Nucleus accumbens (tissue), 56 donors: ENCODE results near the gene PROSER2.

ENCODE experiments used
- DNase-seq, 56 donors: peaks; one replicate each; lab custom pipeline; 2025; lab: John Stamatoyannopoulos, UW

PROSER2 gene

GRCh38 chr10:11898372-11899066 is 75.4 kb downstream of the PROSER2 start:
- DNase-seq, result no peak

DNA sequence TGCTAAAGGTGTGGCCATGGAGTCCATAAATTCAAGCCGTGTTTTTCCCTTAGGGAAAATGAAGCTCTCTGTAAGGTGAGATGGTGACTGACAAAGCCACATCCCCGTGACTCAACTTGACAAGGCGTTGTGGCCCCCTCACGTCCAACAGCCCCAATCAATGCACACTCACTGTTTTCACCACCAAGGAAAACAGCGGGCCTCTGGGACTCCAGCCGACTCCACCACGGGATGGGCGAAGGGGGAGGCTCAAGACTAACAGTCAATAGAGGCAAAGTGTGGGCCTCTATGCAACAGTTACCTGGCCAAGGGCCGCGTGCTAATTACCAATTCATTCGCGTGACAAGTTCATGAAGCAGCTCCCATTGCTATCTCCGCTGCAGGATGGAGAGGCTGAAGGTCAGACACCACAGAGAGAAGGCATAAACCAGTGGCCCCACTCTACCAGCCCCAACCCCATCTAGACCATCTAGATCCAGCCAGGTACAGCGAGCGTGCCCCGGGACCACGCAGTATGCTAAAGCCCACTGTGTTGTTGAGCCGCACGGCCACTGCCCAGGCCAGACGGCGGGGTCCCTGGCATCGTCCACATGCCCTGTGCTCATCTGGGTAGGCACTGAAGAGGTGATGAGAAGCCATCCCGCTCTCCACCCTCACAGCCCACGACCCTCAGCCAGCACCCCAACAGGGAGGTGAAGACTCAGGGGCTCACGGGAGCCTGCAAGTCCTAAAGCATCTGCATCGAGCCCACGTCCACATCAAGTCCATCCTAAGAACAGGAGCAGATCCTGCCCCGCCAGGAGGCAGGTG is 76.1 kb downstream of the PROSER2 start:
- DNase-seq, result no peak

DNA sequence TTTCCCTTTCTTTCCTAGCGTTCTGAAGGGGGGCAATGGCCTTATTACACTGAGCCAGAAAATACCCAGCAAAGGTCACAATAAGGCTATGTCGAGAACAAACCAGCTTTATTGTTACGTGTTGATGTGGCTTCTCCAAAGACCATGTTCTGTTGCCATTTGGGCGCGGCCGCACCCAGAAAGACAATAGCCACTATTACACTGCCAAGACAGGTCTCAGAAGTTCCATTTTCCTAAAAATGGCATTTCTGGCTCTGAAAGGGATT is 77.8 kb downstream of the PROSER2 start:
- no peak for DNase-seq

GRCh38 chr10:11901454-11901832 is 78.3 kb downstream of the PROSER2 start:
- DNase-seq, result no peak

GRCh38 chr10:11901833-11902475 is 78.8 kb downstream of the PROSER2 start:
- no peak for DNase-seq

DNA sequence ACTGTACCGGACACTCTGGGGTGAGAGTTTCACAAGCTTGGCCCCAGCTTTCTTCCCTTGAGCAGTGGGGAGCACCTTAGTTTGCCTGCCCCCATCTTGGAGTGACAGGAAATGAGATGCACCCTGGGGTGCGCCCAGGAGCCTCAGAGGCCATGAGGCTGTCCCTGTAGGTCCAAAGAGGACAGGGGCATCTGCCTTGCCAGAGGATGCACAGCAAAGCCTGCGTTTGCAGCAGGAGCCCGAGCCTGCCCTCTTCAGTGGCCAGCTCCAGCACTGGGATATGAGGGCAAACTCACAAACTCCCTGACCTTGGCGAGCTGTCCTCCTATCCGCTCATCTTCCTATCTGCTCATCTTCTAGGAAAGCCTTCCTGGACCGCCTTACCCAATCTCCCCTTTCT is 79.5 kb downstream of the PROSER2 start:
- no peak for DNase-seq

DNA sequence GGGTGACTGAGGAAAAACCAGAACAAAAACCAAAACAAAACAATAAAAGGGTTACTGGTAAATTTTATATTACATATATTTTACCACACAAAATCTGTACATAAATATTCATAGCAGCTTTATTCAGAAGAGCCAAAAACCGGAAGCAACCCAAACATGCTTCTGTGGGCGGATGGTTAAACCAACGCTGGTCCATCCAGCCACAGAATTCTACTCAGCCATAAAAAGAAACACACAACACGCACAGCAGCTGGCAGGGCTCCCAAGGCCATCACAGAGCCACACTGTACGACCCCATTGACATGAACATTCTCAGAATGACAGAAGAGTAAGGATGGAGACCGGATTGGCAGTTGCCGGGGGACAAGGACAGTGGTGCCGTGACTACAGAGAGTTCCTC is 83.6 kb downstream of the PROSER2 start:
- no peak for DNase-seq

DNA sequence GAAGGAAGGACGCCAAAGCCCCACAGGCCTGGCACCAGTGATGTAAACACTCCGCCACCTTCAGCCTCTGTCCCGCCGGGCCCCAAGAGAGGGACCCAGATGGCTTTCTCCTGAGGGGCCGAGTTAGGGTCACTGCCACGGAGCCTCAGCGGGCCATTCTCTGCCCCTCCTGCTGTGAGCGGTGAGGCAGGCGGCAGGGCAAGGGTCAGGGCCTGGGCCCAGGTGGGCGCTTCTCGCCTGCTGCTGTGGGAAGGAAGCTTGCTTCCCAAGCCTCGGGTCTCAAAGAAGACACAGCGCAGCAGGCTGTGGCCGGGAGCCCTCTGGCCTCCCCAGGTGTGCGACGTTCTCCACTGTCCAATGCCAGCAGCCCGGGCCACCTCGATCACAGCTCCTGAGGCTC is 84.8 kb downstream of the PROSER2 start:
- no peak for DNase-seq

GRCh38 chr10:11908536-11908935 is 85.4 kb downstream of the PROSER2 start:
- DNase-seq, result no peak

- no peak for DNase-seq
Observed at GRCh38 chr10:11908991-11909390, 85.8 kb downstream of the PROSER2 start.

DNA sequence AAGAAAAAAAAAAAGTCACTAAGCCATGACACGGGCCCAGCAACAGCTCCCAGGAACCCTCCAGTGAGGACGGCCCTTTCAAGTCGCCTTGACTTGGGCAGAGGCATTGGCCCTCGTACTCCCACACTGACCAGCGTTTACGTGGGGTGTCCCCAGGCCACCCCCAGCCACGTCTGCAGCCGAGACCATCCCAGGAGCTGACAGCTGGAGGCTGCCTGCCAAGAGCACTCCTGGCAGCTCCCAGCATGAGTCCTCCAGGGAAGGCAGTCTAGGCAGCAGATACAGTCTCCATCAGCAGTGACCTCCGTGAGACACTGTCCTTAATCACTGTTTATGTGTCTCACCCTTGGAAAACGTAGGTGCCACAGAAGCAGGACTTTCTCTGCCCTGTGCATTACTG is 86.5 kb downstream of the PROSER2 start:
- no peak for DNase-seq

DNA sequence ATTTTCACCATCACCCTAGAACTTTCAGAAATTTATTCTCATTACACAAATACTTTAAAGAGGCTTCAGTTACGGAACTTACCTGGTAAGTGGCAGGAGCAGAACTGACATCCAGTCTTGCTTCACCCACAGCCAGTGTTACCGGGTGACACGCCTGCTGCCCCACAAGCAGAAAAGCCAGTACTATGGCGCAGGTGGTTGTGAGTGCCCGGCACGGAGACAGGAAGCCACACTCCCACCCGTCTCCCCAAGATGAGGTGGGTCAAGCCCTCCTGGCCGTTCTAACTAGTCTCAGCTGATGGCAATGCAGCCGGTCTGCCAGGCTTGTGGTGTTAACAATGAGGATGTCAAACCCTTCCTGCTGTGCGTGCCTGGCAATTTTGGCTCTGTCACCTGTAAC is 86.9 kb downstream of the PROSER2 start:
- no peak for DNase-seq

- no peak for DNase-seq
Observed at GRCh38 chr10:11913079-11913641, 90.0 kb downstream of the PROSER2 start.

- no peak for DNase-seq
Observed at GRCh38 chr10:11918384-11918783, 95.2 kb downstream of the PROSER2 start.

DNA sequence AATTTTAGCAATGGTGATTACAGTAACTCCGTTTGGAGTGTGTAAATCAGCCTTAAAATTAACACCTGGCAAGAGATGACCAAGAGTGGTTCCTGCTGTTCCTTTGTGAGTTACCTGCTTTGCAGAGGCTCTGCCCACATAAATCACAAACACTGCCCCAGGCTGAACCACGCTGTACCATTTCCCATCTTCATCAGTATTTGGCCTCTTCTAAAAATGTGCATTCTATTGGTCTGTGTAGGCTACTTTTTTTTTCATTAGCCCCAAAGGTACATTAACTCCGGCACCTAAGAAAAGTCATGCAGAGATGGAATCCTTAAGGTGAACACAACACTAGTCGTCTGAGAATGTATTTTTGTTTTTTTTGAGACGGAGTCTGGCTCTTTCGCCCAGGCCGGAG is 96.1 kb downstream of the PROSER2 start:
- no peak for DNase-seq
